GM19351 (cell line): ENCODE measurements around the gene ZNF280B.

Experiments used
- ATAC-seq: cut with Tn5 transposase; IDR thresholded peaks from one replicate; pipeline ENCODE4 v1.9.1; 2021; ENCODE audit warnings: mild to moderate bottlenecking, moderate library complexity; ENCODE audit not compliant: unreplicated experiment

The ZNF280B gene

GRCh38 chr22:22440188-22440587, 68.4 kb downstream of the ZNF280B start:
- no peak for ATAC-seq
